Measurements from ENCODE around the gene CLCNKB.
"Not testable (repeated sequence)": the region's sequence is repeated elsewhere in the genome, so short reads cannot be mapped to it uniquely, and the experiment has no call there.

CLCNKB gene

GRCh38 chr1:16043521-16043920, at the start of gene CLCNKB:
TSS of gene CLCNKB (plus strand) at chr1:16043782. CDS start at chr1:16044493, 711 bp downstream.
- no peak for DNase-seq
- intact Hi-C loops (cut with DNase I), result no loop called here

GRCh38 chr1:15994081-15994480, 49.5 kb upstream of the CLCNKB start:
- DNase-seq, result no peak
- intact Hi-C loops (cut with DNase I), result loop anchor here (1.0 to 5.0 kb wide), 2 partner anchors 177 to 202 kb away; no protein-coding TSS in a partner anchor

GRCh38 chr1:15994590-15995351, 48.8 kb upstream of the CLCNKB start:
- intact Hi-C loops (cut with DNase I), result loop anchor here (1.0 to 5.0 kb wide), 2 partner anchors 177 to 202 kb away; no protein-coding TSS in a partner anchor
- DNase-seq, result peak in 9 of 10 donors; percentile 43 to 97 (median 74)

- peak in 3 of 10 donors; percentile 35 to 67 (median 52) for DNase-seq
- intact Hi-C loops (cut with DNase I), result no loop called here
Measured at GRCh38 chr1:15997076-15997585, 46.5 kb upstream of the CLCNKB start.

GRCh38 chr1:15997637-15998280, 45.8 kb upstream of the CLCNKB start:
- intact Hi-C loops (cut with DNase I), result no loop called here
- peak in 3 of 10 donors; percentile 32 to 59 (median 37) for DNase-seq

GRCh38 chr1:15998929-15999328, 44.7 kb upstream of the CLCNKB start:
- peak in 3 of 10 donors; percentile 30 to 61 (median 39) for DNase-seq
- intact Hi-C loops (cut with DNase I), result no loop called here

- intact Hi-C loops (cut with DNase I), result not testable (repeated sequence)
- peak in 1 of 10 donors; percentile 29 for DNase-seq
Measured at GRCh38 chr1:16001274-16001673, 42.3 kb upstream of the CLCNKB start.

GRCh38 chr1:16005597-16005996, 38.0 kb upstream of the CLCNKB start:
- DNase-seq, result peak in 3 of 10 donors; percentile 3 to 53 (median 9)
- intact Hi-C loops (cut with DNase I), result no loop called here

- intact Hi-C loops (cut with DNase I), result no loop called here
- DNase-seq, result peak in 3 of 10 donors; percentile 39 to 65 (median 54)
Measured at GRCh38 chr1:16006010-16006409, 37.6 kb upstream of the CLCNKB start.

- intact Hi-C loops (cut with DNase I), result no loop called here
- DNase-seq, result peak in 3 of 10 donors; percentile 26 to 80 (median 37)
Measured at GRCh38 chr1:16006552-16007485, 36.8 kb upstream of the CLCNKB start.

GRCh38 chr1:16007671-16008341, 35.8 kb upstream of the CLCNKB start:
- no peak for DNase-seq
- intact Hi-C loops (cut with DNase I), result loop anchor here (2.0 kb wide), 2 partner anchors 25 to 49 kb away; no protein-coding TSS in a partner anchor

- DNase-seq, result peak; percentile 57 to 97 (median 84)
- intact Hi-C loops (cut with DNase I), result loop anchor here (2.0 kb wide), 2 partner anchors 24 to 48 kb away; no protein-coding TSS in a partner anchor
Measured at GRCh38 chr1:16009030-16009460, 34.5 kb upstream of the CLCNKB start.

- intact Hi-C loops (cut with DNase I), result loop anchor here (2.0 kb wide), 2 partner anchors 23 to 47 kb away; no protein-coding TSS in a partner anchor
- DNase-seq, result peak in 1 of 10 donors; percentile 59
Measured at GRCh38 chr1:16009678-16010077, 33.9 kb upstream of the CLCNKB start.

- DNase-seq, result no peak
- intact Hi-C loops (cut with DNase I), result no loop called here
Measured at GRCh38 chr1:16010837-16011236, 32.7 kb upstream of the CLCNKB start.

- intact Hi-C loops (cut with DNase I), result no loop called here
- peak in 1 of 10 donors; percentile 64 for DNase-seq
Measured at GRCh38 chr1:16011936-16012589, 31.5 kb upstream of the CLCNKB start.

- DNase-seq, result peak in 2 of 10 donors; percentile 26 to 74
Measured at GRCh38 chr1:16012590-16013219, 30.9 kb upstream of the CLCNKB start.

GRCh38 chr1:16013220-16013907, 30.2 kb upstream of the CLCNKB start:
- intact Hi-C loops (cut with DNase I), result no loop called here
- DNase-seq, result peak in 1 of 10 donors; percentile 70

More at GRCh38 chr1:16012590-16013219, 30.9 kb upstream of the CLCNKB start:
- intact Hi-C loops (cut with DNase I), result no loop called here

- no peak for DNase-seq
- intact Hi-C loops (cut with DNase I), result no loop called here
Measured at GRCh38 chr1:16013908-16014258, 29.7 kb upstream of the CLCNKB start.
